Natural killer cell (primary cell): Measurements from ENCODE around the gene EPHB1. TPM values are rescaled to one million over a fixed set of nuclear protein-coding genes. Genes with fewer than 3 reads are reported as not detected.

ENCODE experiments used
- ATAC-seq, 3 donors: fragments of 150-1000 bp in 2 of 3; fragments of 200-7000 bp in 1 of 3; cut with Tn5 transposase; 1 replicate in 1 of 3; 2 replicates in 2 of 3; pipeline ENCODE4 v1.10.0; 2021; ENCODE audit warnings: mild to moderate bottlenecking in 2 of 3, moderate library complexity in 2 of 3
- DNase-seq, 2 donors: peaks; one replicate each; pipeline versions ENCODE4 v3.0.0 to v3.0.0-alpha.2; 2013 to 2021; ENCODE audit warnings: mixed read lengths in 1 of 2
- H3K27ac ChIP-seq: one replicate; pipeline ENCODE4 v1.5.1; 2013; ENCODE audit warnings: mild to moderate bottlenecking, low read length
- H3K27me3 ChIP-seq: one replicate; pipeline ENCODE4 v1.6.1; 2013; ENCODE audit warnings: low read length; ENCODE audit not compliant: control insufficient read depth, insufficient read depth
- H3K36me3 ChIP-seq: one replicate; pipeline ENCODE4 v1.6.1; 2013; ENCODE audit warnings: low read length; ENCODE audit not compliant: control insufficient read depth, insufficient read depth
- H3K4me1 ChIP-seq: one replicate; pipeline ENCODE4 v1.6.1; 2013; ENCODE audit warnings: low read length; ENCODE audit not compliant: control insufficient read depth, insufficient read depth
- H3K4me3 ChIP-seq: one replicate; pipeline ENCODE4 v1.5.1; 2013; ENCODE audit warnings: low read length
- H3K9me3 ChIP-seq: one replicate; pipeline ENCODE4 v1.6.1; 2013; ENCODE audit warnings: low read length; ENCODE audit not compliant: control insufficient read depth, insufficient read depth
- H3K27ac Mint-ChIP-seq, 2 donors: one replicate each; pipeline ENCODE4 v1.8.0; 2022; ENCODE audit warnings: mild to moderate bottlenecking in 2 of 2, mixed read lengths in 2 of 2, moderate library complexity in 1 of 2
- H3K27me3 Mint-ChIP-seq, 2 donors: one replicate each; pipeline ENCODE4 v1.8.0; 2022; ENCODE audit warnings: low read depth in 2 of 2, mixed read lengths in 2 of 2
- H3K36me3 Mint-ChIP-seq: one replicate; pipeline ENCODE4 v1.8.0; 2022; ENCODE audit warnings: mixed read lengths
- H3K4me1 Mint-ChIP-seq, 2 donors: one replicate each; pipeline ENCODE4 v1.8.0; 2022; ENCODE audit warnings: mixed read lengths in 2 of 2
- H3K4me3 Mint-ChIP-seq: one replicate; pipeline ENCODE4 v1.8.0; 2022; ENCODE audit warnings: mild to moderate bottlenecking, moderate library complexity, mixed read lengths
- H3K9me3 Mint-ChIP-seq, 2 donors: one replicate each; pipeline ENCODE4 v1.8.0; 2022; ENCODE audit warnings: mixed read lengths in 2 of 2
- CTCF ChIP-seq: fragments of 200-600 bp; IDR thresholded peaks from one replicate; pipeline ENCODE4 v1.8.0; 2022; ENCODE audit warnings: antibody characterized with exemption
- WGBS: methylation state at CpG from one replicate; pipeline ENCODE4 v1.1.7; 2013; ENCODE audit warnings: missing lambda C conversion rate; ENCODE audit not compliant: insufficient coverage; 5-methylcytosine and 5-hydroxymethylcytosine counted together
- intact Hi-C: fragments of 100-400 bp; cut with micrococcal nuclease; formaldehyde crosslinking; loops from one replicate; pipeline ENCODE4 v1.14.2; 2022
- total RNA-seq, 4 donors: library from RNA; stranded (reverse); fragments of 120-200 nt in 1 of 4; gene quantifications; one replicate each; pipeline versions ENCODE4 v1.2.3 to v1.2.4, GENCODE V29; 2013 to 2022

The EPHB1 gene
- total RNA-seq, 3 donors from 2014 or later (not counting 1 experiment from before 2014, with no cell fraction given): 0.60 TPM; not detected in 2

GRCh38 chr3:135237371-135238143 is 442.5 kb downstream of the EPHB1 start:
- no peak overlapping the region for H3K27ac Mint-ChIP-seq
- no peaks in the 10 kb centered on the region for H3K4me1 ChIP-seq
- peaks cover 2 to 7% of the 10 kb centered on the region in 2 donors for H3K9me3 Mint-ChIP-seq
- no peak for DNase-seq
- H3K36me3 ChIP-seq: no peaks in the 10 kb centered on the region
- H3K9me3 ChIP-seq: no peaks in the 10 kb centered on the region
- H3K4me3 Mint-ChIP-seq: no peak overlapping the region
- H3K27me3 ChIP-seq: no peaks in the 10 kb centered on the region
- no peak for ATAC-seq
- H3K4me3 ChIP-seq: no peak overlapping the region
- H3K4me1 Mint-ChIP-seq: no peaks in the 10 kb centered on the region
- no peak overlapping the region for H3K27ac ChIP-seq
- no peak for TF ChIP-seq CTCF
- no peaks in the 10 kb centered on the region for H3K36me3 Mint-ChIP-seq
- 64% methylated on average over 3 of the region's 3 CpGs for WGBS
- intact Hi-C loops: no loop called here
- H3K27me3 Mint-ChIP-seq: no peaks in the 10 kb centered on the region

- peaks cover 2 to 7% of the 10 kb centered on the region in 2 donors for H3K9me3 Mint-ChIP-seq
- H3K9me3 ChIP-seq: no peaks in the 10 kb centered on the region
- 79% methylated on average over 4 of the region's 4 CpGs for WGBS
These were observed 443.3 kb downstream of the EPHB1 start for GRCh38 chr3:135238236-135238830.

GRCh38 chr3:135238871-135239614 is 444.0 kb downstream of the EPHB1 start:
- no peaks in the 10 kb centered on the region for H3K36me3 ChIP-seq
- Mint-ChIP-seq H3K27me3 (no peaks in the 10 kb centered on the region), H3K4me3 (no peak overlapping the region), H3K36me3 (no peaks in the 10 kb centered on the region), H3K4me1 (no peaks in the 10 kb centered on the region), H3K9me3 (peaks cover 2 to 6% of the 10 kb centered on the region in 2 donors), H3K27ac (no peak overlapping the region)
- no peaks in the 10 kb centered on the region for H3K4me1 ChIP-seq
- intact Hi-C loops: no loop called here
- H3K4me3 ChIP-seq: no peak overlapping the region
- ATAC-seq (no peak), DNase-seq (no peak)
- no peak for TF ChIP-seq CTCF
- 82% methylated on average over 4 of the region's 6 CpGs for WGBS
- H3K27ac ChIP-seq: no peak overlapping the region
- H3K9me3 ChIP-seq: no peaks in the 10 kb centered on the region
- H3K27me3 ChIP-seq: no peaks in the 10 kb centered on the region

More at GRCh38 chr3:135238236-135238830, 443.3 kb downstream of the EPHB1 start:
- Histone ChIP-seq H3K27me3 (no peaks in the 10 kb centered on the region), H3K4me1 (no peaks in the 10 kb centered on the region), H3K27ac (no peak overlapping the region), H3K36me3 (no peaks in the 10 kb centered on the region), H3K4me3 (no peak overlapping the region)
- no peaks in the 10 kb centered on the region for H3K4me1 Mint-ChIP-seq
- DNase-seq (no peak), ATAC-seq (no peak)
- intact Hi-C loops: no loop called here
- H3K4me3 Mint-ChIP-seq: no peak overlapping the region
- H3K27ac Mint-ChIP-seq: no peak overlapping the region
- no peaks in the 10 kb centered on the region for H3K27me3 Mint-ChIP-seq
- no peaks in the 10 kb centered on the region for H3K36me3 Mint-ChIP-seq
- no peak for TF ChIP-seq CTCF
